LNCAP (cell line): ENCODE results near the gene CYP2A7.

ENCODE experiments used
- CTCF ChIP-seq: fragments of 450-650 bp; IDR thresholded peaks from 2 replicates; pipeline ENCODE4 v1.5.1; 2017; ENCODE audit warnings: mild to moderate bottlenecking

CYP2A7 gene

GRCh38 chr19:40827386-40828247 is 54.4 kb downstream of the CYP2A7 start:
- TF ChIP-seq CTCF, result no peak
